Measurements from ENCODE around the gene NRN1L.

DNA sequence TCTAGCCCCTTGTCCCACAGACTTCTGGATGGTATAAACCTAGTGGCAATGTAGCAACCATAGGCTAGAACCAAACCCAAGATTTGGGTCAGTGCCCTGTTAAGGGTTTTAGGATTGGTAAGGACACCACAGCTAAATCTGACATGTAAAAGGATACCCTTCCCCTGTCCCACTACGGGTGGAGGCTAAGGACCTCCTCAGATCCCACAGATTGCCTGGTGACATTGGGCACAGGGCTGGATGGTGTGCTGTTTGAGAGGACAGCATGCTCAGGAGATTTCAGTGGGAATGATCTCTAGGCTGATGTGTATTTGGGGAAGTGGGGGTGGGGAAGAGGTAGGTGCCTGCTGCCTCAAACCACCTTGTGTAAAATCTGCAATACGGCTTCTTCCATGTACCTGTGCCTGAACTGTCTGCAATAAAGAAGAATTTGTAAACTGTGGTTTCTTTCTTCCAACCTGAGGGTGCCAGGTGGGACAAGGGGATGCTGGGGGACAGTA, 12.5 kb upstream of the NRN1L start:
- TF ChIP-seq, protein P1, sequence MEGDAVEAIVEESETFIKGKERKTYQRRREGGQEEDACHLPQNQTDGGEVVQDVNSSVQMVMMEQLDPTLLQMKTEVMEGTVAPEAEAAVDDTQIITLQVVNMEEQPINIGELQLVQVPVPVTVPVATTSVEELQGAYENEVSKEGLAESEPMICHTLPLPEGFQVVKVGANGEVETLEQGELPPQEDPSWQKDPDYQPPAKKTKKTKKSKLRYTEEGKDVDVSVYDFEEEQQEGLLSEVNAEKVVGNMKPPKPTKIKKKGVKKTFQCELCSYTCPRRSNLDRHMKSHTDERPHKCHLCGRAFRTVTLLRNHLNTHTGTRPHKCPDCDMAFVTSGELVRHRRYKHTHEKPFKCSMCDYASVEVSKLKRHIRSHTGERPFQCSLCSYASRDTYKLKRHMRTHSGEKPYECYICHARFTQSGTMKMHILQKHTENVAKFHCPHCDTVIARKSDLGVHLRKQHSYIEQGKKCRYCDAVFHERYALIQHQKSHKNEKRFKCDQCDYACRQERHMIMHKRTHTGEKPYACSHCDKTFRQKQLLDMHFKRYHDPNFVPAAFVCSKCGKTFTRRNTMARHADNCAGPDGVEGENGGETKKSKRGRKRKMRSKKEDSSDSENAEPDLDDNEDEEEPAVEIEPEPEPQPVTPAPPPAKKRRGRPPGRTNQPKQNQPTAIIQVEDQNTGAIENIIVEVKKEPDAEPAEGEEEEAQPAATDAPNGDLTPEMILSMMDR (conservative IDR thresholded peaks at IDR 0.05) = no peak
- TF ChIP-seq EZH2 (IDR thresholded peaks at IDR 0.05; ENCODE audit: low read depth) = no peak

Measured in PC-9 (cell line).